Measurements from ENCODE around the gene SCO2.

Gene SCO2

DNA sequence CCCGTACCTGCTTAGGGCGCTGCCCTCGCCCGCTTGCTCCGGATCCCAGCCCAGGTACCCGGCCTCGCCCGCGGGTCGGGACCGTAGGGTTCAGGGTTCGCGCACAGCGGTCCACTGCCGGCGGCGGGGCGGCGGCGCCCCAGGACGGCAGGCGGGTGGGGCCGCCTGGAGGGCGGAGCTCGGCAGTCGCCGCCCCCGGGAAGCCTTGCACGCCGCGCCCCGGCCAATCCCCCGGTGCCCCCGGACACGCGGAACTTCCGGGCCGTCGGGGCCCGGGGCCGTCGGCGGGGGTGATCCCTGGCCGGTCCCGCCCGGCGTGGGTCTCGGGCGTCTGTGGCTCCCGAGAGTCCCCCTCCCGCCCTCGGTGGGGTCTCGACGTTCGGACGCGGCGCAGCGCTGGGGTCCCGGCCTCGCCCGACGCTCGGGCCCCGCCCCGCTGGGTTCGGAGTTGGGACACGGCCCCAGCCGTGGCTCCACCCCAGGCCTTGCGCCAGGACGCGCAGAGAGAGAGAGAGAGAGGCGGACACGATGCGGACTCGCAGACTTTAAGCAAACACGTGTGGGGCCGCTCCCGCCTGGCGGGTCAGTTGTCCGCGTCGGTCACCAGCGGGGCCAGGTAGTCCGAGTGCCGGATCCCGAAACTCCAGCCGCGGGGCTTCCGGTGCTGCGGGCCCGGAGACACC is 4.6 kb upstream of the SCO2 start, which contains the start of gene TYMP:
Gene TYMP, minus strand, starts transcription at position 116 of the 683 bp plus-strand sequence. CDS start 303 bp downstream, outside the sequence.
- Histone ChIP-seq H3K9ac (ENCODE audit: low read length) (peak within 1 kb of the TSS; percentile 42), H3K9me3 (ENCODE audit: control insufficient read depth, insufficient read depth, low read depth, low read length) (no peaks in the 10 kb centered on the region), H3K36me3 (ENCODE audit: control insufficient read depth, insufficient read depth, low read length) (no peaks in the 10 kb centered on the region), H3K27ac (ENCODE audit: low read depth, low read length) (no peak within 1 kb of the TSS), H3K4me3 (ENCODE audit: low read depth, low read length) (peak within 1 kb of the TSS; percentile 75), H3K4me1 (ENCODE audit: control insufficient read depth, insufficient read depth, low read length) (peaks cover 19% of the 10 kb centered on the region), H3K27me3 (ENCODE audit: control insufficient read depth, insufficient read depth, low read length) (peaks cover 77% of the 10 kb centered on the region)

DNA sequence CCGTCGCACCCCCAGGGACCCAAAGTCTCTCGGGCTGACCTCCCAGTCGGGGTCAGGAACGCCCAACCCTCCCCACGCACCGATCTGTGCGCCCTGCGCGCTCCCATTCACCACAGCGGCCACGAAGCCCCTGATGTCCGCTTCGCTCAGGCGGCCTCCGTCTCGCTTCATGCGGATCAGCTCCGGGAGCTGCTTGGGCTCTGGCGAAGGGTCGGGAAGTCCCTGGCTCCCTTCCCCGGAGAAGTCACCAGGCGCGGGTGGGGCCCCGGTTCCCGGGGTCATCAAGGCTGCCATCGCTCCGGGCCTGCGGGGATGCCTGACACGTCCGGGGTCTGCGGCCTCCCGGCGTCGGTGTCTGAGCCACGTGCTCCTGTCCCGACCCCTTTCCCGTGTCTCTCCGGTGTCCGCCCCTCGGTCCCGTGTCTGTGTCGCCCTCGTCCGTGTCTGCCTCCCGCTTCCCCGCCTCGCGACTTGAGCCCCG is 4.1 kb upstream of the SCO2 start:
- peaks cover 18% of the 10 kb centered on the region for H3K4me1 ChIP-seq (ENCODE audit: control insufficient read depth, insufficient read depth, low read length)
- H3K27ac ChIP-seq (ENCODE audit: low read depth, low read length): no peak overlapping the region
- no peaks in the 10 kb centered on the region for H3K36me3 ChIP-seq (ENCODE audit: control insufficient read depth, insufficient read depth, low read length)
- H3K27me3 ChIP-seq (ENCODE audit: control insufficient read depth, insufficient read depth, low read length): peaks cover 77% of the 10 kb centered on the region
- H3K9ac ChIP-seq (ENCODE audit: low read length): no peak overlapping the region
- H3K4me3 ChIP-seq (ENCODE audit: low read depth, low read length): peak overlapping the region; percentile 75
- H3K9me3 ChIP-seq (ENCODE audit: control insufficient read depth, insufficient read depth, low read depth, low read length): no peaks in the 10 kb centered on the region

DNA sequence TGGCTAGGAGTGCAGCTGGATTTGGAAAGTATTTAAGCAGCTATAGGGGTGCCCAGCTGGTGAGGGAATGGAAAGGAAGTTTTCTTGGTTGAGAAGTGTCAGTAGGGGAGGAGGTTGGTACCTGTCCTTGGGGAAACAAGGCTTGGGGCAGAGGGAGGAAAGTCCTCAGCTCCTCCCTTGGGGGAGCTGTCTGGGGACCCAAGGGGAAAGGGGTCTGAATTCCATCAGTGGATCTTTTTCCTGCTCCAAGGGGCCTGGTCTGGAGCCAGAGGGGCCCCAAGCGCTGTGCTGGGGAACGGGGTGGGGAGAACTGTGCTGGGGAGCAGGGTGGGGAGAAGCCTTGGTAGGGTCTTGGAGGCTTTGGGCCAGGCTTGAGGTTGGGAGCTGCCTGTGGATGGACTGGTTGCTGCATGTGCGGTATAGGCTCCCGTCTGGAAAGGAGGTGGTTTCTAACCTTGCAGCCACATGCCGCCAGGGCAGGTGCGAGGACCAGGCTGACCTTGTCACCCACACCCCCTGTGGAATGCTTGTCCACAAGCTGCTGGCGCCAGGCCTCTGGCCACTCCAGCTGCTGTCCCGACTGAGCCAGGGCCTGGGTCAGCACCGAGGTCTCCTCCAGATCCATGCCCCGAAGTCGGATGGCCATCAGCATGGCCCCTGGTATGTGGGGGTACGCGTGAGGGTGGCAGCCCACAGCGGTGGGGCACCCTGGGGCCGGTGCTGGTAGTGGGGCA is 3.5 kb upstream of the SCO2 start:
- no peak overlapping the region for H3K27ac ChIP-seq (ENCODE audit: low read depth, low read length)
- no peak overlapping the region for H3K9ac ChIP-seq (ENCODE audit: low read length)
- peaks cover under 1% of the 10 kb centered on the region; the same call in 1 of the 2 replicates for H3K36me3 ChIP-seq (ENCODE audit: control insufficient read depth, insufficient read depth, low read length)
- peaks cover 12% of the 10 kb centered on the region for H3K4me1 ChIP-seq (ENCODE audit: control insufficient read depth, insufficient read depth, low read length)
- no peaks in the 10 kb centered on the region for H3K9me3 ChIP-seq (ENCODE audit: control insufficient read depth, insufficient read depth, low read depth, low read length)
- H3K27me3 ChIP-seq (ENCODE audit: control insufficient read depth, insufficient read depth, low read length): peaks cover 74% of the 10 kb centered on the region
- no peak overlapping the region for H3K4me3 ChIP-seq (ENCODE audit: low read depth, low read length)

DNA sequence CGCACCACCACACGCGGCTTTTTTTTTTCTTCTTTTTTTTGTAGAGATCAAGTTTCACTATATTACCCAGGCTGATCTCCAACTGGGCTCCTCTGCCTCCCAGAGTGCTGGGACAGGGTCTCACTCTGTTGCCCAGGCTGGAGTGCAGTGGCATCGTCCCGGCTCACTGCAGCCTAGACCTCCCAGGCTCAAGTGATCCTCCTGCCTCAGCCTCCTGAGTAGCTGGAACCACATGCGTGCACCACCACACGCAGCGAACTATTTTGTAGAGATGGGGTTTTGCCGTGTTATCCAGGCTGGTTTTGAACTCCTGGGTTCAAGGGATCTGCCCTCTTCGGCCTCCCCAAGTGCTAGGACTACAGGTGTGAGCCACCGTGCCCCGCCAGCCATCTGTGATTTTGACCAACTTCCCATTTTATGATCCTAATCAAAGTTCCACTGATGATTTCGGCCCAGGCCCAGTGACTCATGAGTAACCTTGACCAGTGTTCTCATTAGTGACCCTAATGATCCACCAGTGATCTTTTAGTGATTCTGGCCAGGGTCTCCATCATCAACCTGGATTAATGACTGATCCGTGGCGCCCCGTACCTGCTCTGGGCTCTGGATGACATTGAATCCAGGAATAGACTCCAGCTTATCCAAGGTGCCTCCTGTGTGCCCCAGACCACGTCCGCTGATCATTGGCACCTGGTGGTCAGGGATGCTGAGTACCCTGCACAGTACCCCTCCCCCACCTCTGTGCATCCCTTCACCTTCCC is 2.7 kb upstream of the SCO2 start:
- Histone ChIP-seq H3K27me3 (ENCODE audit: control insufficient read depth, insufficient read depth, low read length) (peaks cover 66% of the 10 kb centered on the region), H3K9me3 (ENCODE audit: control insufficient read depth, insufficient read depth, low read depth, low read length) (no peaks in the 10 kb centered on the region), H3K4me1 (ENCODE audit: control insufficient read depth, insufficient read depth, low read length) (peaks cover 11% of the 10 kb centered on the region), H3K4me3 (ENCODE audit: low read depth, low read length) (no peak overlapping the region), H3K9ac (ENCODE audit: low read length) (no peak overlapping the region), H3K27ac (ENCODE audit: low read depth, low read length) (no peak overlapping the region), H3K36me3 (ENCODE audit: control insufficient read depth, insufficient read depth, low read length) (peaks cover 8% of the 10 kb centered on the region)

DNA sequence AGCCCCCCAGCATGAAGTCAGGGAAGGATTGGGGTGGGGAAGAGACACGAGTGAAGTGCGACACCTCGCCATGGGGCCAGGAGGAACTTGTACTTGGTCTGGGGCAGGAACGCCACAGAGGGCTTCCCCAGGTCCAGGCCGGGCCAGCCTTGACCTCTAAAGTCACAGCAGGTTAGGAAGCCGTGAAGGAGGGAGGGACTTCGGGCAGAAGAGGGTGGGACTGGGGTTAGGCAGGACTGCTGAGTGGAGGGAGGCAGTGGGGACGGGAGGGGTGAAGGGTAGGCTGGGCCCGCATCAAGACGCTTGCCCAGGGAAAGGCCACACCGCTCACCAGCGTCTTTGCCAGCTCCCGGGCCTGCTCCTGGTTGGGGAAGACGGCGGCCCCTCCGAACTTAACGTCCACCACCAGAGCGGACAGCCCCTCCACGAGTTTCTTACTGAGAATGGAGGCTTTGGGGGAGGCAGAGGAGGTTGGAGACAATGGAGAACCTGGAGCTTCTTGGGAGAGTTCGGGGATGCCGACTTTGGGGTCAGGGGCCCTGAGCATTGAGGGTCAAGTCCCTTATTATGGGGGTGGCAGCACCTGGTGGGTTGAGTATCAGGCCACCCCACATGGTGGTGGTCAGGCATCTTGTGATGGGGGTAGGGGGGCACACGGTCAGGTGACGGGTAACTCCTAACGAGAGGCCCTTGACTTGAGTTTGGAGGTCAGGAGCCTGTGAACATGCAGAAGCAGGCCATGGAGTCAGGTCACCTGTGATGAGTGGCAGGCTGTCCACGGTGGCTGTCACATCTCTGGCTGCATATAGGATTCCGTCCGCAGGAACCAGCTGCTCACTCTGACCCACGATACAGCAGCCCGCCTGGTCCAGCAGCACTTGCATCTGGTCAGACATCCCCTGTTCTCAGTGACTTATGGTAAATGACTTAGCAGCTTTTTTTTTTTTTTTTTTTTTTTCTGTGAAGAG is 1.7 kb upstream of the SCO2 start:
- Histone ChIP-seq H3K9me3 (ENCODE audit: control insufficient read depth, insufficient read depth, low read depth, low read length) (no peaks in the 10 kb centered on the region), H3K4me3 (ENCODE audit: low read depth, low read length) (peak overlapping the region; percentile 91), H3K27ac (ENCODE audit: low read depth, low read length) (no peak overlapping the region), H3K36me3 (ENCODE audit: control insufficient read depth, insufficient read depth, low read length) (peaks cover 17% of the 10 kb centered on the region), H3K9ac (ENCODE audit: low read length) (peak overlapping the region; percentile 91), H3K27me3 (ENCODE audit: control insufficient read depth, insufficient read depth, low read length) (peaks cover 57% of the 10 kb centered on the region), H3K4me1 (ENCODE audit: control insufficient read depth, insufficient read depth, low read length) (peaks cover 11% of the 10 kb centered on the region)

DNA sequence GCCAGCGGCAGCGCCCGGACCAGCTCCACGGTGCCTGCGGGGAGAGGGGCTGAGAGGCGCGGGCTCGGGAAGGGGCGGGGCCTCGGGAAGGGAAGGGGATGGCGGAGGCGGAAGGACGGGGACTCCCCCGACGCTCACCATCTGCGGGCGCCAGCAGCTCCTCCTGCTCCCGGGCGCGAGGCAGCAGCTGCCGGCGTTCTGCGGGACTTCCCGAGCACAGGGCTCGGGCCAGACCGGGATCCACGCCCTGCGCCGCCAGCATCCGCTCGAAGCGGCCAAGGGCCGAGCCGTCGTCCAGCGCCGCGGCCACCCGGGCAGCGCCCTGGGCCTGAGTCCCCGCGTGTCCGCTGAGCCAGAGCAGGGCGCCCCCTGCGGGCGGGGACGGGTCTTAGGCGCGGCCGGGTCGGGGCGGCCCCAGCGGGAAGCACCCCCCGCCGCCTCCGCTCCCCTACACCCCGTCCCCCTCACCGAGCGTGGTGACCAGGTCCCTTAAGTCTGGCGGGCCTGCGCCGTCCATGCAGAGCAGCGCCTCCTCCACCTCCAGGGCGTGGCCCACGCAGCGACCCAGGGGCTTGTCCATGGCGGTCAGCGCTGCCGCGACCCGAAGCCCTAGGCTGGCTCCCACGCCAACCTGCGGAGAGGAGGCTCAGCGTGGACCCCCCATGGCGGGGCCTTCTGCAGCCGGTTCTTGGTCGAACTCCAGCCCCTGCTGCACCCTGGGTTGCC is 873 bp upstream of the SCO2 start:
- peaks cover 26% of the 10 kb centered on the region for H3K36me3 ChIP-seq (ENCODE audit: control insufficient read depth, insufficient read depth, low read length)
- H3K27ac ChIP-seq (ENCODE audit: low read depth, low read length): peak overlapping the region; percentile 34; the same call in 1 of the 2 replicates
- H3K4me3 ChIP-seq (ENCODE audit: low read depth, low read length): peak overlapping the region; percentile 91
- peaks cover 10% of the 10 kb centered on the region for H3K4me1 ChIP-seq (ENCODE audit: control insufficient read depth, insufficient read depth, low read length)
- no peaks in the 10 kb centered on the region for H3K9me3 ChIP-seq (ENCODE audit: control insufficient read depth, insufficient read depth, low read depth, low read length)
- peaks cover 48% of the 10 kb centered on the region for H3K27me3 ChIP-seq (ENCODE audit: control insufficient read depth, insufficient read depth, low read length)
- H3K9ac ChIP-seq (ENCODE audit: low read length): peak overlapping the region; percentile 91

DNA sequence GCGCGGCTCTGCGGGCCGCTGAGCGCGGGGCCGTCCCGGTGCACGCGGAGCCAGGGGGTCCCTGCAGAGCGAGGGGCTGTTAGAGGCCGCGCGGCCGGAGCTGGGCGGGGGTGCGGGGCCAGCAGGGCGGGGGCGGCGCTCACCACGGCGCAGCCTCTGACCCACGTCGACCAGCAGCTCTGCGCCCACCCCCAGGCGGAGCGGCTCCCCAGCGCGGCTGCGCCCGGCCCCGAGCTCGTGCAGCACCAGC is 385 bp upstream of the SCO2 start:
- Histone ChIP-seq H3K4me3 (ENCODE audit: low read depth, low read length) (peak overlapping the region; percentile 91), H3K9me3 (ENCODE audit: control insufficient read depth, insufficient read depth, low read depth, low read length) (no peaks in the 10 kb centered on the region), H3K27me3 (ENCODE audit: control insufficient read depth, insufficient read depth, low read length) (peaks cover 43% of the 10 kb centered on the region), H3K36me3 (ENCODE audit: control insufficient read depth, insufficient read depth, low read length) (peaks cover 30% of the 10 kb centered on the region), H3K4me1 (ENCODE audit: control insufficient read depth, insufficient read depth, low read length) (peaks cover 6% of the 10 kb centered on the region; the same call in 1 of the 2 replicates), H3K27ac (ENCODE audit: low read depth, low read length) (peak overlapping the region; percentile 34; the same call in 1 of the 2 replicates), H3K9ac (ENCODE audit: low read length) (peak overlapping the region; percentile 91)

DNA sequence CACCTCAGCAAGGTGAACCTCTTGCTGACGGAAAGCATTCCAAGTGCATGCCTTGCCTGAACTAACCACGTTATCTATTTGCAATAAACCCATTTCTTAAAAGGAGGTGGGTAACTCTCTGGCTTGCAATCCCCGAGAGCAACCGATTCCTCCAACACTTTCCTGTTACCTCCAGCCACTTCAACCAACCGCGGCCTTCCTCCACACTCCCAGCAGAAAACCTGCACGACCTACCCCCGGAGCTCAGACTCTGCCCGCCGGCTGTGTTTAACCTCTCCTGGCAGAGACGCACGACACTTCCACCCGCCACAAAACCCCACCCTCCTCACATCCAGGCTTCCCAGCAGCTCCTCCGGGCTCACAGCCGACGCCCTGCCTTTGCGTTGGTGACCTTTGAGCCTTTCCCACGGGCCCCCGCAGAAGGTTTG is 708 bp downstream of the SCO2 start:
- Histone ChIP-seq H3K27ac (ENCODE audit: low read depth, low read length) (peak overlapping the region; percentile 85; the same call in 1 of the 2 replicates), H3K4me1 (ENCODE audit: control insufficient read depth, insufficient read depth, low read length) (peaks cover 6% of the 10 kb centered on the region; the same call in 1 of the 2 replicates), H3K9ac (ENCODE audit: low read length) (peak overlapping the region; percentile 91), H3K36me3 (ENCODE audit: control insufficient read depth, insufficient read depth, low read length) (peaks cover 31% of the 10 kb centered on the region), H3K9me3 (ENCODE audit: control insufficient read depth, insufficient read depth, low read depth, low read length) (no peaks in the 10 kb centered on the region), H3K4me3 (ENCODE audit: low read depth, low read length) (peak overlapping the region; percentile 91), H3K27me3 (ENCODE audit: control insufficient read depth, insufficient read depth, low read length) (peaks cover 32% of the 10 kb centered on the region)

DNA sequence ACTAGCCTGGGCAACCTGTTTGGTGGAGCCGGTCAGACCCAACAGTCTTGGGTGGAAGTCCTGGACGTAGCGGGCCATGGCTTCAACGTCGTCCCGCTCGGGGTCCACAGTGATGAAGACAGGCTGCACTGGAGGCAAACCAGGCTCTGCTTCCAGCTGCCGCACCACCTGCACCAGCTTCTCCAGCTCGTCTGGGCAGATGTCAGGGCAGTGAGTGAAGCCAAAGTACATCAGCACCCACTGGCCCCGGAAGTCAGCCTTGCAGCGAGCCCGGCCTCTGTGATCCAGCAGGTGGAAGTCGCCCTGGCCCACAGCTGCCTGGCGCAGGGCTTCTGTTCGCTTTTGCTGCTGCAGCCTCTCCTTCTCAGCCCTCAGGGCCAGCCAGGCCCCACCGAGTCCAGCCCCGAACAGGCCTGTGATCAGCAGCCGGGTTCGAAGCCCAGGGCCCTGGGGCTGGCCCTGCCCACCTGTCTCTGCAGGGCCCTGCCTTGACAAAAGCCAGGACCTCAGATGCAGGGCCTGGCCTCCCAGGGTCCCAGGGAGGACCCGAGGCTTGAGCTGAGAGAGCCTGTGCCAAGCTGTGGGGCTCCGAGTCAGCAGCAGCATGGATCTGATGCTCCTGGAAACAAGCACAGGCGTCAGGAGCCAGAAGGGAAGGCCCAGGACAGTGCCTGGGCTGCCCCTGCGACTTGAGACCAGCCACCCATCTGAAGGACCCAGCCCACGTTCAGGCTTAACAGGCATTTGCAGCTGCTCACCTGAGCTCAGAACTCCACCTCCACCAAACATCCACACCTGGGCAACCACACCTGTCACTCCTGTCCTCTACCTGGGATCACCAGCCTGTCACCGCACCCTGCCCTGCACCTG is 1.4 kb downstream of the SCO2 start:
- peaks cover 26% of the 10 kb centered on the region for H3K27me3 ChIP-seq (ENCODE audit: control insufficient read depth, insufficient read depth, low read length)
- H3K36me3 ChIP-seq (ENCODE audit: control insufficient read depth, insufficient read depth, low read length): peaks cover 38% of the 10 kb centered on the region
- no peak overlapping the region for H3K27ac ChIP-seq (ENCODE audit: low read depth, low read length)
- peaks cover 6% of the 10 kb centered on the region; the same call in 1 of the 2 replicates for H3K4me1 ChIP-seq (ENCODE audit: control insufficient read depth, insufficient read depth, low read length)
- no peaks in the 10 kb centered on the region for H3K9me3 ChIP-seq (ENCODE audit: control insufficient read depth, insufficient read depth, low read depth, low read length)
- peak overlapping the region; percentile 91 for H3K9ac ChIP-seq (ENCODE audit: low read length)
- H3K4me3 ChIP-seq (ENCODE audit: low read depth, low read length): peak overlapping the region; percentile 91

Data from HUES6 (cell line).